ENCODE data around the gene CSF3R.

DNA sequence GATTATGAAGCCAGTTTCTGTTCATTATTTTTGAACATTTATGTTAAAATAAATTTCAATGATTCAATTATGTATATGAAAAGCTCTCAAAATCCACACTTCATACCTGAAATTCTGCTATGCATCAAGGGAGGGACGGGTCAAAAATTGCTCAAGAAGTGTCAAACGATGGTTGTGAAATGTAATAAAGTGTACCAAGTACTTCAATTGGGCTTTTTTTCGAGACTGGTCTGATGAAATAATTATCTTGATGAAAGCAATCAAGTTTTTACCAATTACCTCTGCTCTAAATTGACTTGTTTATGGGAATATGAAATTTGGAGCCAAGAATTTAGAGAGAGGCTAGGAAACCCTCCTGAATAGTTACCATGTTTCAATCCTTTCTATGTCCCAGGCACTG lies 40.4 kb downstream of the CSF3R start:
- TF ChIP-seq POLR2A (IDR thresholded peaks at IDR 0.05) = no peak
- no peak for TF ChIP-seq CTCF (IDR thresholded peaks at IDR 0.05)

All from adrenal gland (tissue), 5 donors.